ENCODE results near the gene ZFAND3. TPM values are rescaled to one million over a fixed set of nuclear protein-coding genes. Genes with fewer than 3 reads are reported as not detected.

The ZFAND3 gene
- total and polyA plus RNA-seq, 2 experiments from 2014 or later, result 36.5 to 50.0 TPM

DNA sequence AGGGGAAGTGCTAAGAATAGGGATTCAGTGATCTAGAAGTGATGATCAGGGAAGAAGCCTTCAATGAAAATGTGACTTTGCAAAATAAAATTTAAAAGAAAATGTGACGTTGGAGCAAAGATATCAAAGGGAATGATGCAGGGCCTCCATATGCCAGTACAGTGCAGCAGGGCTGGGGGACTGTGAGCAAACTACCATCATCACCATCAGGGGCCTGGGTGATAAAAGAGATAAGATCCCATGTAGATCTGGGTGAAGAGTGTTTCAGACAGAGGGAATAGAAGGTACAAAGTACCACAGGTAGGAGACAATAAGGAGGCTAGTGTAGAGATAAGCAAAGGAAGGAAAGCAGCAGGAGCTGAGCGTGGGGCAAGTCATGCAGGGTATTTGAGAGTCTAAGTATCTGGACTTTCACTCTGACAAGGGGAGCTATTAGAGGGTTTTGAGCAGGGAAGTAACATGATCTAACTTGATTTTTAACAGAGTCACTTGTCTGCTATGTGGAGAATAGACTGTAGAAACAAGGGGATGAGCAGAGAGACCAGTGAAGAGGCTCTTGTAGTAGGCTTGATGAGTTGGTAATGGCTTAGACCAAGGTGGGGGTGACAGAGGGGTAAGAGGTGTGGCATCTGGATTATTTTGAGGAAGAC is 295.6 kb downstream of the ZFAND3 start:
- peak overlapping the region; percentile 56 for H3K4me2 ChIP-seq
- DNase-seq (ENCODE audit: low spot score), result no peak
- H3K79me2 ChIP-seq, result peaks cover 28% of the 10 kb centered on the region
- H3K9me3 ChIP-seq (ENCODE audit: low read depth), result no peaks in the 10 kb centered on the region
- no peak overlapping the region for H3K4me3 ChIP-seq
- TF ChIP-seq EZH2phosphoT487 (IDR thresholded peaks at IDR 0.05; ENCODE audit: low read depth, severe bottlenecking, unreplicated experiment) (no peak), EZH2 (IDR thresholded peaks at IDR 0.05; ENCODE audit: borderline replicate concordance) (no peak)
- TF ChIP-seq, protein P1, sequence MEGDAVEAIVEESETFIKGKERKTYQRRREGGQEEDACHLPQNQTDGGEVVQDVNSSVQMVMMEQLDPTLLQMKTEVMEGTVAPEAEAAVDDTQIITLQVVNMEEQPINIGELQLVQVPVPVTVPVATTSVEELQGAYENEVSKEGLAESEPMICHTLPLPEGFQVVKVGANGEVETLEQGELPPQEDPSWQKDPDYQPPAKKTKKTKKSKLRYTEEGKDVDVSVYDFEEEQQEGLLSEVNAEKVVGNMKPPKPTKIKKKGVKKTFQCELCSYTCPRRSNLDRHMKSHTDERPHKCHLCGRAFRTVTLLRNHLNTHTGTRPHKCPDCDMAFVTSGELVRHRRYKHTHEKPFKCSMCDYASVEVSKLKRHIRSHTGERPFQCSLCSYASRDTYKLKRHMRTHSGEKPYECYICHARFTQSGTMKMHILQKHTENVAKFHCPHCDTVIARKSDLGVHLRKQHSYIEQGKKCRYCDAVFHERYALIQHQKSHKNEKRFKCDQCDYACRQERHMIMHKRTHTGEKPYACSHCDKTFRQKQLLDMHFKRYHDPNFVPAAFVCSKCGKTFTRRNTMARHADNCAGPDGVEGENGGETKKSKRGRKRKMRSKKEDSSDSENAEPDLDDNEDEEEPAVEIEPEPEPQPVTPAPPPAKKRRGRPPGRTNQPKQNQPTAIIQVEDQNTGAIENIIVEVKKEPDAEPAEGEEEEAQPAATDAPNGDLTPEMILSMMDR (IDR thresholded peaks at IDR 0.05; ENCODE audit: poor library complexity), result no peak
- no peaks in the 10 kb centered on the region for H3K36me3 ChIP-seq (replicated peaks; ENCODE audit: insufficient read depth, low read depth)
- H3K4me1 ChIP-seq (ENCODE audit: insufficient read depth), result peaks cover 22% of the 10 kb centered on the region
- H4K20me1 ChIP-seq (ENCODE audit: insufficient read depth, poor library complexity, severe bottlenecking), result peaks cover 41% of the 10 kb centered on the region
- 65% methylated on average over 2 of the region's 2 CpGs for WGBS (ENCODE audit: low lambda C conversion rate, missing lambda C conversion rate)
- H3K27me3 ChIP-seq, result no peaks in the 10 kb centered on the region
- no peak overlapping the region for H3K27ac ChIP-seq
- H3K9me2 ChIP-seq (replicated peaks; ENCODE audit: insufficient read depth), result no peaks in the 10 kb centered on the region
- H2AFZ ChIP-seq, result no peak overlapping the region

DNA sequence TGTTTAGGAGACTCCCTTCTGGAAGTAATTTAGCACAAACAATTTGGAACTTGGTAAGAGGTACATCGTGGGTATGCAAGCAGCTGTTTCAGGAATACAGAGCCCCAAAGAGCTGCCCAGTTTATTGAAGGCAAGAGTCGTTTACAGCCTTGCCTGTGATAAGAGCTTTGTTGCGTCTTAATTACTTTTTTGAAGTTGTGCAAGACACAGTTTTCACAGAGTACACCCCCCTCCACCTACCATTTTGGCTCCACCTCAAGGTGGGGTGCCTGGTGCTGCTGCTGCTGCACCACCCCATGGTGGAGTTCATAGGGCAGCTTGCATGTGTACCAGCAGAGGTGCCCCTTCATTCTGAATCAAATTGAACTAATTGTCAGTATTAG is 296.1 kb downstream of the ZFAND3 start:
- Histone ChIP-seq H3K9me2 (replicated peaks; ENCODE audit: insufficient read depth) (no peaks in the 10 kb centered on the region), H3K4me1 (ENCODE audit: insufficient read depth) (peaks cover 17% of the 10 kb centered on the region), H3K36me3 (replicated peaks; ENCODE audit: insufficient read depth, low read depth) (no peaks in the 10 kb centered on the region), H3K4me3 (no peak overlapping the region), H3K27ac (no peak overlapping the region), H2AFZ (no peak overlapping the region), H3K4me2 (peak overlapping the region; percentile 56), H3K27me3 (no peaks in the 10 kb centered on the region), H3K9me3 (ENCODE audit: low read depth) (no peaks in the 10 kb centered on the region), H3K79me2 (peaks cover 28% of the 10 kb centered on the region), H4K20me1 (ENCODE audit: insufficient read depth, poor library complexity, severe bottlenecking) (peaks cover 37% of the 10 kb centered on the region)
- TF ChIP-seq, protein P1 (IDR thresholded peaks at IDR 0.05; ENCODE audit: poor library complexity), result no peak
- TF ChIP-seq EZH2phosphoT487 (IDR thresholded peaks at IDR 0.05; ENCODE audit: low read depth, severe bottlenecking, unreplicated experiment) (no peak), EZH2 (IDR thresholded peaks at IDR 0.05; ENCODE audit: borderline replicate concordance) (no peak)
- DNase-seq (ENCODE audit: low spot score), result peak; percentile 9
- 39% methylated on average over 3 of the region's 3 CpGs for WGBS (ENCODE audit: low lambda C conversion rate, missing lambda C conversion rate)

DNA sequence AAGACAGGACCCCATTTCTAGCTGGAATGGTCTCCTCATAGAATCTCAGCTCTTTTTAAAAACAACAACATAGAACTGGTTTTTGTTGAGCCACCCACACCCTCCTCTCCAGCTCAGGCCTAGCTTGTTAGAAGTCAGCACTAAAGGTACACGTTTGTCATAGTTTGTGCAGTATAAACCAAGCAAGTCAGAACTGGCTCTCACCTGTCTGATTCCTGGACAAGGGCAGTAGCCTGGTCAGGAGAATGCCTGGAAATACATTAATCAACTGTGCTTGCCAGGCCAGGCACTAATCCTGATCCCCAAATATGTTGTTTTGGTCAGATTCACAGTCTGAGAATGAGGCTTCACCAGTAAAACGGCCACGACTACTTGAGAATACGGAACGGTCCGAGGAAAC is 296.7 kb downstream of the ZFAND3 start:
- no peaks in the 10 kb centered on the region for H3K9me3 ChIP-seq (ENCODE audit: low read depth)
- no peaks in the 10 kb centered on the region for H3K36me3 ChIP-seq (replicated peaks; ENCODE audit: insufficient read depth, low read depth)
- H3K4me2 ChIP-seq, result no peak overlapping the region
- WGBS (ENCODE audit: low lambda C conversion rate, missing lambda C conversion rate), result 86% methylated on average over 6 of the region's 6 CpGs
- no peaks in the 10 kb centered on the region for H3K9me2 ChIP-seq (replicated peaks; ENCODE audit: insufficient read depth)
- H2AFZ ChIP-seq, result no peak overlapping the region
- no peak overlapping the region for H3K27ac ChIP-seq
- no peak for DNase-seq (ENCODE audit: low spot score)
- H3K79me2 ChIP-seq, result peaks cover 31% of the 10 kb centered on the region
- no peak for TF ChIP-seq EZH2 (IDR thresholded peaks at IDR 0.05; ENCODE audit: borderline replicate concordance)
- TF ChIP-seq, protein P1 (IDR thresholded peaks at IDR 0.05; ENCODE audit: poor library complexity), result no peak
- no peak for TF ChIP-seq EZH2phosphoT487 (IDR thresholded peaks at IDR 0.05; ENCODE audit: low read depth, severe bottlenecking, unreplicated experiment)
- H3K4me3 ChIP-seq, result no peak overlapping the region
- peaks cover 11% of the 10 kb centered on the region for H3K4me1 ChIP-seq (ENCODE audit: insufficient read depth)
- peaks cover 32% of the 10 kb centered on the region for H4K20me1 ChIP-seq (ENCODE audit: insufficient read depth, poor library complexity, severe bottlenecking)
- no peaks in the 10 kb centered on the region for H3K27me3 ChIP-seq

Measured in hepatocyte (in vitro differentiated cells).